OCI-LY7 (cell line): ENCODE data around the gene PLD1.

Source experiments
- EZH2phosphoT487 ChIP-seq: fragments of 200-600 bp; sonication (generic); IDR thresholded peaks from 2 replicates; pipeline ENCODE4 v1.6.1; 2018; ENCODE audit warnings: low read depth, borderline replicate concordance, mild to moderate bottlenecking, mixed run types, antibody characterized with exemption, low read length, moderate library complexity, mixed read lengths
- TF ChIP-seq, protein P1 (sequence below): fragments of 200-600 bp; sonication (generic); conservative IDR thresholded peaks from 2 replicates; pipeline ENCODE4 v1.5.1; 2014; ENCODE audit warnings: mild to moderate bottlenecking, antibody characterized with exemption, low read length, moderate library complexity, mixed read lengths

- no peak for TF ChIP-seq EZH2phosphoT487
- TF ChIP-seq, protein P1, sequence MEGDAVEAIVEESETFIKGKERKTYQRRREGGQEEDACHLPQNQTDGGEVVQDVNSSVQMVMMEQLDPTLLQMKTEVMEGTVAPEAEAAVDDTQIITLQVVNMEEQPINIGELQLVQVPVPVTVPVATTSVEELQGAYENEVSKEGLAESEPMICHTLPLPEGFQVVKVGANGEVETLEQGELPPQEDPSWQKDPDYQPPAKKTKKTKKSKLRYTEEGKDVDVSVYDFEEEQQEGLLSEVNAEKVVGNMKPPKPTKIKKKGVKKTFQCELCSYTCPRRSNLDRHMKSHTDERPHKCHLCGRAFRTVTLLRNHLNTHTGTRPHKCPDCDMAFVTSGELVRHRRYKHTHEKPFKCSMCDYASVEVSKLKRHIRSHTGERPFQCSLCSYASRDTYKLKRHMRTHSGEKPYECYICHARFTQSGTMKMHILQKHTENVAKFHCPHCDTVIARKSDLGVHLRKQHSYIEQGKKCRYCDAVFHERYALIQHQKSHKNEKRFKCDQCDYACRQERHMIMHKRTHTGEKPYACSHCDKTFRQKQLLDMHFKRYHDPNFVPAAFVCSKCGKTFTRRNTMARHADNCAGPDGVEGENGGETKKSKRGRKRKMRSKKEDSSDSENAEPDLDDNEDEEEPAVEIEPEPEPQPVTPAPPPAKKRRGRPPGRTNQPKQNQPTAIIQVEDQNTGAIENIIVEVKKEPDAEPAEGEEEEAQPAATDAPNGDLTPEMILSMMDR = no peak
Measured at GRCh38 chr3:171559586-171559985, 250.7 kb downstream of the PLD1 start.
